Left ventricle myocardium inferior (tissue), 1 donor: ENCODE measurements around the gene NTM. TPM values are rescaled to one million over a fixed set of nuclear protein-coding genes. Genes with fewer than 3 reads are reported as not detected.

Experiments used
- DNase-seq: peaks from one replicate; pipeline ENCODE4 v3.0.0-alpha.2; 2020
- H3K27ac ChIP-seq: fragments of 200-600 bp; replicated peaks from 2 replicates; pipeline ENCODE4 v1.8.0; 2021
- H3K27me3 ChIP-seq: fragments of 200-600 bp; 2 replicates; pipeline ENCODE4 v1.8.0; 2021; ENCODE audit warnings: low read depth
- H3K36me3 ChIP-seq: fragments of 200-600 bp; 2 replicates; pipeline ENCODE4 v1.8.0; 2021
- H3K4me1 ChIP-seq: fragments of 200-600 bp; 2 replicates; pipeline ENCODE4 v1.8.0; 2021
- H3K4me3 ChIP-seq: fragments of 200-600 bp; 2 replicates; pipeline ENCODE4 v1.8.0; 2021; ENCODE audit warnings: mild to moderate bottlenecking, moderate library complexity
- H3K9me3 ChIP-seq: fragments of 200-600 bp; replicated peaks from 2 replicates; pipeline ENCODE4 v1.8.0; 2021
- intact Hi-C: fragments of 100-400 bp; cut with micrococcal nuclease; formaldehyde crosslinking; loops from one replicate; pipeline ENCODE4 v1.11.0; 2022
- total RNA-seq: library from RNA; stranded (reverse); fragmentation: NEBNext Ultra II Directional; extraction: Animal tissue kit (Norgen Biotek cat#: 25700); gene quantifications from one replicate; pipeline ENCODE4 v1.2.1, GENCODE V29; 2021
- TF ChIP-seq, protein P1 (sequence below): fragments of 200-600 bp; IDR thresholded peaks from 2 replicates; pipeline ENCODE4 v1.8.0; 2021; ENCODE audit warnings: antibody characterized with exemption, mild to moderate bottlenecking, borderline replicate concordance
- donor health status: DM: no; HTN: yes; CAD: no; lungs with severe emphysema.

Gene NTM
- total RNA-seq, 1 donor from 2014 or later = 1.0 TPM

DNA sequence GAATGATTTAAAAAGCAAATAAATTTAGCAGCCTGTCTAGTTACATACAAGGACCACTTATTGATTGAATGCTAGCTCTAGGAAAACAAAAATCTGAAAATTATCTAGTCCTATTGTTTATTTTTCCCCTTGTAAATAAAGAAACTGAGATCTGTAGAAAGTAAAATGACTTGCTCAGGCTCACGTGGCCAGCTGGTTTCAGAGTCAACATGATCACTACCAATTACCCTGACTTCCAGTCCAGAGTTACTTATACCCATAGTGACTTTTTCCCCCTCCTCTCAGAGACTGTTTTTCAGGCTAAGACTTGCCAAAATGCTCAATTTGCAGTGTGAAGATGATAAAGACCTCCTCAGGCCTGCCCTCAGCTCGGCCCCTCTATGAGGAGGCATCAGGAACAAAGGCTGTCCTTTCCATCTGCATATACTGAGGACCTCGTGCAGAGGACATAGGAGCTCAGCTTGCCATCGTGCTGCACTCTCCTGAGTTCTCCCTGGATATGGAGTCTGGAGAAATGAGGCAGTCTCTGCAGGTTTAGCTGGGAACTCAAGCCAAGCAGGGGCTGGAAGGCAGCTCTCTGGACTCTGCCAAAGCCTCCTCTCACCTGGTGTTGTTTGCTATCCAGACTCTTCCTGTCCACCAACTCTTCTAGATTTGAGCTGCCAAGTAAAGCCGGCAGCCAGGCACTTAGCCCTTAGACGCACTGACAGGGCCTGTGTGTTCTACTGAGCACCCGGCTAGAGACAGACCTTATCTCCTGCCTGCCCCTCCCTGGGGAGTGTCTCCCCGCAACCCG is 883.3 kb downstream of the NTM start:
- H3K36me3 ChIP-seq = no peaks in the 10 kb centered on the region
- H3K27me3 ChIP-seq = peaks cover 11% of the 10 kb centered on the region
- peaks cover 8% of the 10 kb centered on the region for H3K9me3 ChIP-seq
- DNase-seq = no peak
- intact Hi-C loops = no loop called here
- no peaks in the 10 kb centered on the region for H3K4me1 ChIP-seq
- H3K4me3 ChIP-seq = no peak overlapping the region
- TF ChIP-seq, protein P1, sequence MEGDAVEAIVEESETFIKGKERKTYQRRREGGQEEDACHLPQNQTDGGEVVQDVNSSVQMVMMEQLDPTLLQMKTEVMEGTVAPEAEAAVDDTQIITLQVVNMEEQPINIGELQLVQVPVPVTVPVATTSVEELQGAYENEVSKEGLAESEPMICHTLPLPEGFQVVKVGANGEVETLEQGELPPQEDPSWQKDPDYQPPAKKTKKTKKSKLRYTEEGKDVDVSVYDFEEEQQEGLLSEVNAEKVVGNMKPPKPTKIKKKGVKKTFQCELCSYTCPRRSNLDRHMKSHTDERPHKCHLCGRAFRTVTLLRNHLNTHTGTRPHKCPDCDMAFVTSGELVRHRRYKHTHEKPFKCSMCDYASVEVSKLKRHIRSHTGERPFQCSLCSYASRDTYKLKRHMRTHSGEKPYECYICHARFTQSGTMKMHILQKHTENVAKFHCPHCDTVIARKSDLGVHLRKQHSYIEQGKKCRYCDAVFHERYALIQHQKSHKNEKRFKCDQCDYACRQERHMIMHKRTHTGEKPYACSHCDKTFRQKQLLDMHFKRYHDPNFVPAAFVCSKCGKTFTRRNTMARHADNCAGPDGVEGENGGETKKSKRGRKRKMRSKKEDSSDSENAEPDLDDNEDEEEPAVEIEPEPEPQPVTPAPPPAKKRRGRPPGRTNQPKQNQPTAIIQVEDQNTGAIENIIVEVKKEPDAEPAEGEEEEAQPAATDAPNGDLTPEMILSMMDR = no peak
- H3K27ac ChIP-seq = no peak overlapping the region

GRCh38 chr11:132254906-132255305 is 884.5 kb downstream of the NTM start:
- H3K27ac ChIP-seq = no peak overlapping the region
- H3K36me3 ChIP-seq = no peaks in the 10 kb centered on the region
- intact Hi-C loops = no loop called here
- H3K27me3 ChIP-seq = peaks cover 11% of the 10 kb centered on the region
- H3K9me3 ChIP-seq = peaks cover 8% of the 10 kb centered on the region
- TF ChIP-seq, protein P1 = no peak
- no peak overlapping the region for H3K4me3 ChIP-seq
- DNase-seq = no peak
- no peaks in the 10 kb centered on the region for H3K4me1 ChIP-seq

- no peak for DNase-seq
- no peaks in the 10 kb centered on the region for H3K36me3 ChIP-seq
- H3K27ac ChIP-seq = no peak overlapping the region
- H3K4me1 ChIP-seq = no peaks in the 10 kb centered on the region
- H3K27me3 ChIP-seq = peaks cover 11% of the 10 kb centered on the region
- H3K4me3 ChIP-seq = no peak overlapping the region
- TF ChIP-seq, protein P1 = no peak
- intact Hi-C loops = no loop called here
- H3K9me3 ChIP-seq = no peaks in the 10 kb centered on the region
These were observed 886.3 kb downstream of the NTM start for GRCh38 chr11:132256528-132257279.

DNA sequence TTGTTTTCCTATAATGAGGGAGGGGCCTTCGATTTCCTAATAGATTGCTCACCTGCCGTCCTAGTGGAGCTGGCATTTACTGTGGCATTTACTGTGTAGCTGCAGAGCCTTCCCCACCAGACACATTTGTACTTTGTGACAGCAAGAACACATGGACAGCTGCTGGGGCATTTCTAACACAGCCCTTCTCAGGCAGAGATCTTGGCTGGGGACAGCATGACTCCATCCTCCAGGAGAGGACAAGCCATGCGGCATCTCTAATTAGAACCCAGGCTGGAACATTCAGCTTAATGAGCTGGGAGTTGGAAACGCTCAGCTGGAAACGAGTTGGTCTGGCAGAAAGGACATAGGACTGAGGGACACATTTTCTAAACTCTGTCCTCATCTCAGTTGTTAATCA is 887.5 kb downstream of the NTM start:
- no peaks in the 10 kb centered on the region for H3K36me3 ChIP-seq
- intact Hi-C loops = no loop called here
- DNase-seq = no peak
- peaks cover 11% of the 10 kb centered on the region for H3K27me3 ChIP-seq
- H3K4me3 ChIP-seq = no peak overlapping the region
- H3K4me1 ChIP-seq = no peaks in the 10 kb centered on the region
- no peak overlapping the region for H3K27ac ChIP-seq
- H3K9me3 ChIP-seq = no peaks in the 10 kb centered on the region
- TF ChIP-seq, protein P1 = no peak

- intact Hi-C loops = no loop called here
- TF ChIP-seq, protein P1 = no peak
- no peaks in the 10 kb centered on the region for H3K36me3 ChIP-seq
- H3K9me3 ChIP-seq = no peaks in the 10 kb centered on the region
- DNase-seq = no peak
- H3K4me3 ChIP-seq = no peak overlapping the region
- no peaks in the 10 kb centered on the region for H3K4me1 ChIP-seq
- no peak overlapping the region for H3K27ac ChIP-seq
- H3K27me3 ChIP-seq = peaks cover 11% of the 10 kb centered on the region
These were observed 888.5 kb downstream of the NTM start for GRCh38 chr11:132258875-132259274.
